CD4-positive, alpha-beta T cell treated with Interleukin-1 beta for 1 hour (primary cell): ENCODE results near the gene TSPYL2.

Experiments
- DNase-seq, 2 donors: peaks; one replicate each; pipeline ENCODE4 v3.0.0-alpha.2; 2020 to 2022

TSPYL2 gene

GRCh38 chrX:53126377-53126776, 44.2 kb downstream of the TSPYL2 start:
- no peak for DNase-seq

- no peak for DNase-seq
These were observed 46.1 kb downstream of the TSPYL2 start for GRCh38 chrX:53128097-53128749.

GRCh38 chrX:53133400-53133799, 51.2 kb downstream of the TSPYL2 start:
- no peak for DNase-seq

GRCh38 chrX:53135581-53135980, 53.4 kb downstream of the TSPYL2 start:
- no peak for DNase-seq
